Lower leg skin (tissue), 3 donors: ENCODE results near the gene SRCIN1.
"Not testable (repeated sequence)": the region's sequence is repeated elsewhere in the genome, so short reads cannot be mapped to it uniquely, and the experiment has no call there.

Experiments used
- POLR2A ChIP-seq, 2 donors: fragments of 450-650 bp; IDR thresholded peaks; one replicate each; pipeline ENCODE4 v1.6.1; 2016 to 2017; ENCODE audit warnings: antibody characterized with exemption in 2 of 2, mild to moderate bottlenecking in 1 of 2, moderate library complexity in 1 of 2
- TF ChIP-seq, protein P1 (sequence below), 3 donors: fragments of 450-650 bp; IDR thresholded peaks; one replicate each; pipeline ENCODE4 v1.5.1; 2016; ENCODE audit warnings: antibody characterized with exemption in 3 of 3, mild to moderate bottlenecking in 3 of 3, moderate library complexity in 2 of 3

DNA sequence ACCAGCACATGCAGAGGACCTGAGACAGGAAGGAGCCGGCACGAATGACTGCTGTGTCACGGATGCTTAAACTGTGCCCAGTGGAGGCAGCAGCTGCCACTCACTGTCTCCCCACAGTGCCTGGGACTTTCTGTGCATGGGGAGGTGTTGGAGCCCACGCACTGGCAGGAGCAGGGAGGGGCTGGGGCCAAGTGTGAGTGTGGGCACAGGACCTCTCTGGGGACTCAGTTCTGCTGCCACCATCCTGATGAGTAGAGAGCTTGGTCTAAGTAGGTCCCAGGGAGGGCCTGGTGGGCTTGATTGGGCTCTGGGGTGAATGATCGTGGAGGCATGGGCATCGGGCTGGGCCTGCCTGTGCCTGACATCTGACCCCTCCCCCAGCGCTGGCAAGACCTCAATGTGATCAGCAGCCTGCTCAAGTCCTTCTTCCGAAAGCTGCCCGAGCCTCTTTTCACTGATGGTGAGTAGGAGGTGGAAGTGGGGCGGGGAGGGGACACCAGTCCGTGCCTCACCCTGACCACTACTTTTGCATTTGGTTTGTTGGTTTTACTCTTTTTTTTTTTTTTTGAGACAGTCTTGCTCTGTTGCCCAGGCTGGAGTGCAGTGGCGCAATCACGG is 120.0 kb downstream of the SRCIN1 start:
- TF ChIP-seq, protein P1, sequence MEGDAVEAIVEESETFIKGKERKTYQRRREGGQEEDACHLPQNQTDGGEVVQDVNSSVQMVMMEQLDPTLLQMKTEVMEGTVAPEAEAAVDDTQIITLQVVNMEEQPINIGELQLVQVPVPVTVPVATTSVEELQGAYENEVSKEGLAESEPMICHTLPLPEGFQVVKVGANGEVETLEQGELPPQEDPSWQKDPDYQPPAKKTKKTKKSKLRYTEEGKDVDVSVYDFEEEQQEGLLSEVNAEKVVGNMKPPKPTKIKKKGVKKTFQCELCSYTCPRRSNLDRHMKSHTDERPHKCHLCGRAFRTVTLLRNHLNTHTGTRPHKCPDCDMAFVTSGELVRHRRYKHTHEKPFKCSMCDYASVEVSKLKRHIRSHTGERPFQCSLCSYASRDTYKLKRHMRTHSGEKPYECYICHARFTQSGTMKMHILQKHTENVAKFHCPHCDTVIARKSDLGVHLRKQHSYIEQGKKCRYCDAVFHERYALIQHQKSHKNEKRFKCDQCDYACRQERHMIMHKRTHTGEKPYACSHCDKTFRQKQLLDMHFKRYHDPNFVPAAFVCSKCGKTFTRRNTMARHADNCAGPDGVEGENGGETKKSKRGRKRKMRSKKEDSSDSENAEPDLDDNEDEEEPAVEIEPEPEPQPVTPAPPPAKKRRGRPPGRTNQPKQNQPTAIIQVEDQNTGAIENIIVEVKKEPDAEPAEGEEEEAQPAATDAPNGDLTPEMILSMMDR (IDR thresholded peaks at IDR 0.05) = not testable (repeated sequence)
- not testable (repeated sequence) for TF ChIP-seq POLR2A (IDR thresholded peaks at IDR 0.05)
